Uterus (tissue), 2 donors: Measurements from ENCODE around the gene FARS2.

Source experiments
- POLR2A ChIP-seq, 2 donors: fragments of 450-650 bp; IDR thresholded peaks; one replicate each; pipeline ENCODE4 v1.6.1; 2016; ENCODE audit warnings: antibody characterized with exemption in 2 of 2, mild to moderate bottlenecking in 1 of 2, moderate library complexity in 1 of 2
- TF ChIP-seq, protein P1 (sequence below), 4 experiments: fragments of 200-600 bp in 2 of 4; fragments of 450-650 bp in 2 of 4; sonication (generic) in 2 of 4; IDR thresholded peaks; one replicate each; pipeline ENCODE4 v1.5.1; 2016 to 2019; ENCODE audit warnings: antibody characterized with exemption in 4 of 4, mild to moderate bottlenecking in 2 of 4, moderate library complexity in 1 of 4

DNA sequence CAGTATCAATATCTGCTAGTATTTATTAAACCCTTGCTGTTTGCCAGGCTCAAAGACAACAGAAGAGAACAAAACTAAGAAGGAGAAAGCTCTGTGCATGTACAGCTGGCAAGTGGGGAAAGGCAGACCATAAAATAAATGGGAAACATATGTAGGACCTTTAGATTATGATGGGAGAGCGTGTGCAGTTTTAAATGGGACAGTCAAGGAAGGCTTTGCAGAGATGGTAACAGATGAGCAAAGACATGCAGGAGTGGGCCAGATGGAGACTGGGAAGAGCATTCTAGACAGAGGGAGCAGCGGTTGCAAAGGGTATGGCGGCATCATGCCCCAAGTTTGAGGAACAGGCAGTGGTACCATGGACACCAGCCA lies 485.4 kb downstream of the FARS2 start:
- TF ChIP-seq, protein P1, sequence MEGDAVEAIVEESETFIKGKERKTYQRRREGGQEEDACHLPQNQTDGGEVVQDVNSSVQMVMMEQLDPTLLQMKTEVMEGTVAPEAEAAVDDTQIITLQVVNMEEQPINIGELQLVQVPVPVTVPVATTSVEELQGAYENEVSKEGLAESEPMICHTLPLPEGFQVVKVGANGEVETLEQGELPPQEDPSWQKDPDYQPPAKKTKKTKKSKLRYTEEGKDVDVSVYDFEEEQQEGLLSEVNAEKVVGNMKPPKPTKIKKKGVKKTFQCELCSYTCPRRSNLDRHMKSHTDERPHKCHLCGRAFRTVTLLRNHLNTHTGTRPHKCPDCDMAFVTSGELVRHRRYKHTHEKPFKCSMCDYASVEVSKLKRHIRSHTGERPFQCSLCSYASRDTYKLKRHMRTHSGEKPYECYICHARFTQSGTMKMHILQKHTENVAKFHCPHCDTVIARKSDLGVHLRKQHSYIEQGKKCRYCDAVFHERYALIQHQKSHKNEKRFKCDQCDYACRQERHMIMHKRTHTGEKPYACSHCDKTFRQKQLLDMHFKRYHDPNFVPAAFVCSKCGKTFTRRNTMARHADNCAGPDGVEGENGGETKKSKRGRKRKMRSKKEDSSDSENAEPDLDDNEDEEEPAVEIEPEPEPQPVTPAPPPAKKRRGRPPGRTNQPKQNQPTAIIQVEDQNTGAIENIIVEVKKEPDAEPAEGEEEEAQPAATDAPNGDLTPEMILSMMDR (IDR thresholded peaks at IDR 0.05), result no peak
- no peak for TF ChIP-seq POLR2A (IDR thresholded peaks at IDR 0.05)
